H1 (cell line): Measurements from ENCODE around the gene COQ7. TPM values are rescaled to one million over a fixed set of nuclear protein-coding genes. Genes with fewer than 3 reads are reported as not detected.

Experiments used
- ASH2L ChIP-seq: fragments of 200-600, 300-600 bp; sonication (generic); IDR thresholded peaks from one replicate; pipeline ENCODE4 v1.7.1; 2017; ENCODE audit warnings: low read length
- CTCF ChIP-seq, 3 experiments: IDR thresholded peaks; 1 replicate in 2 of 3; 2 replicates in 1 of 3; pipeline versions ENCODE4 v1.5.1 to v1.6.1; 2011; ENCODE audit warnings: low read length in 3 of 3, mild to moderate bottlenecking in 3 of 3, inconsistent platforms in 2 of 3, low read depth in 1 of 3, moderate library complexity in 1 of 3; ENCODE audit not compliant: insufficient read depth in 1 of 3; ENCODE audit errors: control extremely low read depth in 1 of 3
- RNF2 ChIP-seq: fragments of 200-900, 300-1000 bp; sonication (generic); IDR thresholded peaks from 2 replicates; pipeline ENCODE4 v1.7.1; 2016; ENCODE audit warnings: borderline replicate concordance, low read depth, mild to moderate bottlenecking, antibody characterized with exemption, low read length; ENCODE audit not compliant: poor library complexity, severe bottlenecking; ENCODE audit errors: missing control alignments
- polyA plus RNA-seq, 7 experiments: library from polyadenylated mRNA; depleted of rRNA in 3 of 7; stranded (reverse) in 5 of 7; unstranded in 2 of 7; fragments of >200 nt in 5 of 7; fragments of 200-250 nt in 2 of 7; gene quantifications; 1 replicate in 5 of 7; 2 replicates in 1 of 7; 4 replicates in 1 of 7; pipeline versions ENCODE4 v1.2.1 to v1.2.3, GENCODE V29; 2011 to 2013; ENCODE audit warnings: missing spikeins in 2 of 7, mixed read lengths in 2 of 7
- total RNA-seq: library from RNA; stranded (reverse); fragmentation: NEBNext Ultra II Directional; extraction: Animal tissue kit (Norgen Biotek cat#: 25700); gene quantifications from 2 replicates; pipeline ENCODE4 v1.2.1, GENCODE V29; 2021

The COQ7 gene
- total and polyA plus RNA-seq, 2 of the 8 experiments (the other 6 are each of a cell fraction or from before 2014, with no cell fraction given) = 7.1 to 15.2 TPM

DNA sequence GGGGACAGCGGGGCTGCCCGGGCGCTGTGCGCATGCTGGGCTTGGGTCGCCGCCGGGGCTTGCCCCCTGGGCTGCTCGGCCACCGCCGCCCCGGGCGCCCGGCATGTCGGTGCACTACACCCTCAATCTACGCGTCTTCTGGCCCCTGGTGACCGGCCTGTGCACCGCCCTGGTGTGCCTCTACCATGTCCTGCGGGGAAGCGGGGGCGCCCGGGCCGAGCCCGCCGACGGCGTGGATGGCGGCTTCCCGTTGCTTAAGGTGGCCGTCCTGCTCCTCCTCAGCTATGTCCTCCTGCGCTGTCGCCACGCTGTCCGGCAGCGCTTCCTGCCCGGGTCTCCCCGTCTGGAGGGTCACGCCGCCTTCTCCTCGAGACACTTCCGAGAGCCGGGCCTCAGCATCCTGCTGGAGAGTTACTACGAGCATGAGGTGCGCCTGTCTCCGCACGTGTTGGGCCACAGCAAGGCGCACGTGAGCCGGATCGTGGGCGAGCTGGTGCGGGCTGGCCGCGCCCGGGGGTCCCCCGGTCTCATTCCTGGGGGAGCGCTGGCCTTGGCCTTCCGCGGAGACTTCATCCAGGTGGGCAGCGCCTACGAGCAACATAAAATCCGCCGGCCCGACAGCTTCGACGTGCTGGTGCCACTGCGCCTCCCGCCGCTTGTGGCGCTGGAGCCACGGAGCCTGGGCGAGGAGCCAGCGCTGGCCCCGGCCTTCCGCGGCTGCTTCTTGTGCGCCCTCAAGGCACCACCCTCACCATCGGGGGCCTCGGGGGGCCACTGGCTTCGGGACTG, 47.1 kb downstream of the COQ7 start (continued):
- TF ChIP-seq CTCF (IDR thresholded peaks at IDR 0.05; ENCODE audit: control extremely low read depth in 1 of 3, insufficient read depth in 1 of 3, low read depth in 1 of 3, low read length in 3 of 3) (peak in 1 of 3 experiments; percentile 25; a peak in 2 of 4 replicates), RNF2 (peak; percentile 26), ASH2L (no peak)
